ENCODE data around the gene CD300LB. TPM values are rescaled to one million over a fixed set of nuclear protein-coding genes. Genes with fewer than 3 reads are reported as not detected.
"Not testable (repeated sequence)": the region's sequence is repeated elsewhere in the genome, so short reads cannot be mapped to it uniquely, and the experiment has no call there.

CD300LB gene
- total RNA-seq, 1 donor from 2014 or later = 0.16 TPM

DNA sequence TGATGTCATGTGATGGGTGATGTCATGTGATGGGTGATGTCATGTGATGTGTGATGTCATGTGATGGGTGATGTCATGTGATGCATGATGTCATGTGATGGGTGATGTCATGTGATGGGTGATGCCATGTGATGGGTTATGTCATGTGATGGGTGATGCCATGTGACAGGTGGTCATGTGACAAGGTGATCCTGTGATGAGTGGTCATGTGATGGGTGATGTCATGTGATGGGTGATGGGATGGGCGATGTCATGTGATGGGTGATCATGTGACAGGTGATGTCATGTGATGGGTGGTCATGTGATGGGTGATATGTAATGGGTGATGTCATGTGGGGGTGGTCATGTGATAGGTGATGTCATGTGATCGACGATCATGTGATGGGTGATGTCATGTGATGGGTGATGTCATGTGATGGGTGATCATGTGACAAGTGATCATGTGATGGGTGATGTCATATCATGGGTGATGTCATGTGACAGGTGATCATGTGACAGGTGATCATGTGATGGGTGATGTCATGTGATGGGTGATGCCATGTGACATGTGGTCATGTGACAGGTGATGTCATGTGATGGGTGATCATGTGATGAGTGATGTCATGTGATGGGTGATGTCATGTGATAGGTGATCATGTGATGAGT, 17.2 kb downstream of the CD300LB start:
- DNase-seq (no peak), ATAC-seq (ENCODE audit: poor library complexity) (no peak)
- intact Hi-C loops (cut with DNase I) = no loop called here

DNA sequence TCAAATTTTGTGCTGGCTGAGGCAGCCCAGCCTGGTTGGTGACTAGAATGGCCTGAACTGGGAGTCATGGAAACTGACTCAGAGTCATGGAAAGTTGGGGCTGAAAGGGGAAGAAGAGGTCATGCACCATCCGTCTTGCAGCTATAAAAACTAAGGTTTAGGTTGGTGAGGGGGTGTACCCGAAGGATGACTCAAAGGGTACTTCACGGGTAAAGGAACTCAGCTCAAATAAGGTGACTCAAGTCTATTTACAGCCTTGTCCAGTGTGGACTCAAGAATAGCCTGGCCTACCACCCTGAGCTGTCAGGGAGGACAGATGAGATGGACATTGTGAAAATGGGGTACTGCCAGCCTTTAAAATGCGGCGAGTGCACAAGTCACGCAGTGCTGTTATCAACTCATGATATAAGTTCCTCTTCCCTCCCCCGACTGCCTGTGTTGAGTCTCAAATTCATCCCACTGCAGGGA, 18.6 kb downstream of the CD300LB start:
- intact Hi-C loops (cut with DNase I) = no loop called here
- peak; percentile 32 for ATAC-seq (ENCODE audit: poor library complexity)
- DNase-seq = no peak

DNA sequence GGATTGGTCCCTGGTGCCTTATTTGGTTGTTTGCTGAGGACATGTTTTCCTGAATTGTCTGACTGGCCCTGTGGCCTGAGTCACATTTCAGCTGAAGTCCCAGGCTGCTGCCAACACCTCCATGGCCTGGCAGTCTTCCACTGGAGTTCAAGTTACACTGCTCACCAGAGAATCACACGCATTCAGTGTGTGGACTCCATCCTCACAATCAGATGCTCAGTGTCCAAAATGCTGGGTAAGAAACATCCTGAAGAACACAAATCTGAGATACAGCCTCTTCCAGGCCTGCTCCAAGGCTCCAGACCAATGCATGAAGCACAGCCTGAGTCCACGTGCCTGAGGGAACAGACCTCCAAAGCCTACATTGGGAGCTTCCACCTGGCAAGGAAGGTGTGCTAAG, 19.2 kb downstream of the CD300LB start:
- intact Hi-C loops (cut with DNase I) = no loop called here
- DNase-seq (peak; percentile 64), ATAC-seq (ENCODE audit: poor library complexity) (peak; percentile 85)

DNA sequence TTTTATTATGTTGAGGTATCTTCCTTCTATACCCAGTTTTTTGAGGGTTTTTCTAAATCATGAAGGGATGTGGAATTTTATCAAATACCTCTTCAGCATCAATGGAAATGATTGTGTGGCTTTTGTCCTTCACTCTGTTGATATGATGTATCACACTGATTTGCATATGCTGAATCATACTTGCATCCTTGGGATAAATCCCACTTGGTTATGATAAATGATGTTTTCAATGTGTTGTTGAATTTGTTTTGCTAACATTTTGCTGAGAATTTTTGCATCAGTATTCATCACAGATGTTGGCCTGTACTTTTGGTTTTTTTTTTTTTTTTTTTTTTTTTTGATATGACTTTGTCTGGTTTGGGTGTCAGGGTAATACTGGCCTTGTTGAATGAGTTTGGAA, 23.1 kb downstream of the CD300LB start:
- DNase-seq = no peak
- ATAC-seq (ENCODE audit: poor library complexity) = no peak
- intact Hi-C loops (cut with DNase I) = no loop called here

DNA sequence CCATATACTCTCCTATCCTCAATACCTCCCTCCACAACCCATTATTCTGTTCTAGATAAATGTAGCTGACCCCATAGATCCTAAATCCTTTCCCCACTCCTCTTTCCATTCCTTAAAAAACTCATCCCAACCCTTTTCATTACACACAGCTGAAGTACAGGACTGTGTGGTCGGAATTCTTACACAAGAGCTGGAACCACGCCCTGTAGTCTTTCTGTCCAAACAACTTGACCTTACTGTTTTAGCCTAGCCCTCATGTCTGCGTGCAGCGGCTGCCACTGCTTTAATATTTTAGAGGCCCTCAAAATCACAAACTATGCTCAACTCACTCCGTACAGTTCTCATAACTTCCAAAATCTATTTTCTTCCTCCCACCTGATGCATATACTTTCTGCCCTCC, 27.3 kb downstream of the CD300LB start:
- ATAC-seq (ENCODE audit: poor library complexity); DNase-seq; intact Hi-C loops (cut with DNase I): not testable (repeated sequence)

DNA sequence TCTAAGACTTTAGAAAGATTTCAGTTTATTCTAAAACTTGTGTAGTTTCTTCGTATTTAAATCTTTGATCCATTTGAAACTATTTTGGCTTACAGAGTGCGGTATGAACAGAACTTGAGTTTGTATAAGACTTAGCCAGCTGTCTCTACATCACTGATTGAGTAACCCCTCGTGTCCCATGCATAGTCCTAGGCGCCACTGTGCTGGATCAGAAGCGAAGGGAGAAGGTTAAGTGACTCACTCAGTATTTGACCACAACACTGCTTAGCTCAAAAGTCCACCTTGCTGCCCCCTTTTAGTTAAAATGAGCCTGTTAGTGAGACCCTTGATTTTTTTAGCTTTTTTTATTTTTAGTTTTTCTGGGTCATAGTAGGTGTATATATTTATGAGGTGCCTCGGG, 28.4 kb downstream of the CD300LB start:
- ATAC-seq (ENCODE audit: poor library complexity) (no peak), DNase-seq (no peak)
- intact Hi-C loops (cut with DNase I) = no loop called here

DNA sequence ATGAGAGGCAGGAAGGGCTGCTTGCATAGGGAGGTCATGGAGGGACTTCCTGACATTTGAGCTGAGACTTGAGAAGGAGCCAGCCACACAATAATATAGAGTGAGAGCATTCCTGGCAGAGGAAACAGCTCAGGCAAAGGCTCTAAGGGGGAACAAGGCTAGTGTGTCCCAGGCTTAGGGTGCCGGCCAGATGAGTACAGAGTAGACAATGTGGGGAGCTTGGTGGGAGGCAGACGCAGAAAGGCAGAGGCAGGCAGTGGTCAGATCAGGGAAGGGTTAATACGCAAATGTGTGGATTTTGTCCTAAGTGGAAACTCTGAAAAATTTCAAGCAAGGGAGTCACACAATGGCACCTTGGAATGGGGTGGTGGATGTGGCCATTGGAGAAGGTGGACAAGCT, 31.3 kb downstream of the CD300LB start:
- no peak for ATAC-seq (ENCODE audit: poor library complexity)
- no peak for DNase-seq
- intact Hi-C loops (cut with DNase I) = loop anchor here (10.0 kb wide), 1 partner anchor 195 kb away; no protein-coding TSS in a partner anchor

DNA sequence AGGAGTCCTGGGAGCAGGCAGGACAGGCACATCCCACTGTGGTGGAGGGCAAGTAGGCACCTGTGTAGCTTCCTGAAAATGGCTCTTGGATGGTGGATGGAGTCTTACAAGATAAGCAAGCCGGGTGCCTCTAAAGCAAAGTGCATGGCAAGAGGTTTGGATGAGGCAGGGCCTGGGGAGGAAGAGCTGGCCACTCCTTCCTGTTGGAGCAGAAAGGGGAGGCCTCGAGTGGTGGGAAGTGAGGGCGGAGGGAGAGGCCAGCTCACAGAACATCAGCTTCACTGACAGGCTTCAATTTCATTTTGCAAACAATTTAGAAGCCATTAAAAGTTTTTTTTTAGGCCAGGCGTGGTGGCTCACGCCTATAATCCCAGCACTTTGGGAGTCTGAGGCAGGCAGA, 33.8 kb downstream of the CD300LB start:
- ATAC-seq (ENCODE audit: poor library complexity) (no peak), DNase-seq (no peak)
- intact Hi-C loops (cut with DNase I) = loop anchor here (10.0 kb wide), 1 partner anchor 193 kb away; no protein-coding TSS in a partner anchor

DNA sequence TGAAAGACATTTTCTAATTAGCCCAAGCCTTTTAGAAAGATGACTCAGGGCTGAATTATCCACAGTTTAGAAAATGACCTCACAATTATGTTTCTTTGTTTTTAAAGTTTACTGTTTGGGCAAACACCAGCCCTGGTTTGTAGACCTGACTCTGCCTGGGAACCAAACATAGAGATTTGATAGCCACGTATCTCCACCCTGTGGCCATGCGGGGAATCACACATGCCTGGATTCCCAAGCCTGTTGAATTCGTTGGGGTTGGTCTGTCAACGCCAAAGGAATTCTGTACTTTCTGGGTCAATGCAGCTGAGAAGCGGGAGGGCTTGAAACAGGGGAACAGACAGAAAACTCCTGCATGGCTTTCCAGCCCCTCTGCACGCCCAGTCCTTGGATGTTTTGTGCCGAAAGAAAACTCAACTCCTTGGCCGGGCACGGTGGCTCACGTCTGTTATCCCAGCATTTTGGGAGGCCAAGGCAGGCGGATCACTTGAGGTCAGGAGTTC, 37.9 kb downstream of the CD300LB start:
- intact Hi-C loops (cut with DNase I) = loop anchor here (5.0 to 10.0 kb wide), 2 partner anchors 126 to 189 kb away; partner anchors contain the start of gene GPR142
- ATAC-seq (ENCODE audit: poor library complexity) (peak; percentile 79), DNase-seq (peak; percentile 80)

DNA sequence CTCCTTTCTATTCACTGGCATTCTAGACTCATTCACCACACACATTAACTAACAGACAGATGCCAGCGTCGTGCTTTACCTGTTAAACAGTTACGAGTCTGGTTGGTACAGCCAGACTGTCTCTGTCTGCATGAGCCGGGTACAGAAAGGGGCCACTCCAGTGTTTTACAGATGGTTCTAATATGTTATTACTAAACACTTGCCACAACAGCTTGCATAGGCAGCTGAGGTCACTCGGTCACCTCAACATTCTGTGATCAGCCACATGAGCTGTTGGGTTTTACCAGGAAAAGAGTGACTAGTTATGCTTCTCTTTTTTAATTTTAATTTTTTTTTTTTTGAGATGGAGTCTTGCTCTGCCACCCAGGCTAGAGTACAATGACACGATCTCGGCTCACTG, 39.6 kb downstream of the CD300LB start:
- intact Hi-C loops (cut with DNase I) = loop anchor here (5.0 to 10.0 kb wide), 2 partner anchors 124 to 187 kb away; partner anchors contain the start of gene GPR142
- ATAC-seq (ENCODE audit: poor library complexity) (no peak), DNase-seq (no peak)

DNA sequence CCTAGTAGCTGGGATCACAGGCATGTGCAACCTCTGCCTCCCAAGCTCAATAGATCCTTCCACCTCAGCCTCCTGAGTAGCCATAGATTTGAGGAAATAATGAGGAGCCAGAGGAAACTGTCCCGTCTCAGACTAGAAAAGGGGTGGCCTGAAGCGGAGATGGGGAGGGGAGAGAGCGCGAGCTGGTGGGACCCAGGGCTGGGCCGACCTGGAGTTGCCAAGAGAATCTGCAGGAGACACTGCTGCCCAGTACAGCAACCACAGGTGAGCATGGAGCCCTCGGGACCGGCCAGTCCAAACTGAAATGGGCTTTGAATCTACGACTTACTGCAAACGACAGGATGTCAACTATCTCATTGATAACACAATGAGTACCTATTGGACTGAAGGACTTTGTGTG, 40.6 kb downstream of the CD300LB start:
- intact Hi-C loops (cut with DNase I) = loop anchor here (5.0 to 10.0 kb wide), 2 partner anchors 123 to 186 kb away; partner anchors contain the start of gene GPR142
- no peak for ATAC-seq (ENCODE audit: poor library complexity)
- no peak for DNase-seq

DNA sequence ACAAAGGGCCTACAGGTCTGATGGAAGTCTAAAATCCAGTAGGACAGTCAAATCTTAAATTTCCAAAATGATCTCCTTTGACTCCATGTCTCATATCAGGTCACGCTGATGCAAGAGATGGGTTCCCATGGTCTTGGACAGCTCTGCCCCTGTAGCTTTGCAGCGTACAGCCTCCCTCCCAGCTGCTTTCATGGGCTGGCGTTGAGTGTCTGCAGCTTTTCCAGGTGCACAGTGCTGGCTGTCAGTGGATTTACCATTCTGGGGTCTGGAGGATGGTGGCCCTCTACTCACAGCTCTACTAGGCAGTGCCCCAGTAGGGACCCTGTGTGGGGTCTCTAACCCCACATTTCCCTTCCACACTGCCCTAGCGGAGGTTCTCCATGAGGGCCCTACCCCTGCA, 43.0 kb downstream of the CD300LB start:
- intact Hi-C loops (cut with DNase I); DNase-seq; ATAC-seq (ENCODE audit: poor library complexity): not testable (repeated sequence)

DNA sequence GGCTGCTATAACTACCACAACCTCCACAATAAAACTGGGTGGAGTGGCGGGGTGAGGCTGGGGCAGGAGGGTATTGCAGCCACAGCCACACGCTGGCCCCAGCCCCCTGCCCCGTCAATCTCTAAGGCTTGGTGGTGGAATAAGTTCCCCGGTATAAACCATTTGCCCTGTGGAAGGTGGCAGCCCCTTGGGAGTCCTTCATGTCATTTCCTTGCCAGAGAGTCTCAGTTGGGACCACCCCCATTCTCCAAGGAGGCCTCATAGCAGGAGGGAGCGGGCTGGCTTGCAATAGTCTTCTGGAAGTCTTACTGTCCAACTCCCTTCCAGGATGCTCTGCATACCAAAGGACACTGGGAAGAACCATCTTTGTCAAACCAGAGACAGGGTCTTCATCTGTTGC, 45.4 kb downstream of the CD300LB start:
- no peak for DNase-seq
- no peak for ATAC-seq (ENCODE audit: poor library complexity)
- intact Hi-C loops (cut with DNase I) = no loop called here

DNA sequence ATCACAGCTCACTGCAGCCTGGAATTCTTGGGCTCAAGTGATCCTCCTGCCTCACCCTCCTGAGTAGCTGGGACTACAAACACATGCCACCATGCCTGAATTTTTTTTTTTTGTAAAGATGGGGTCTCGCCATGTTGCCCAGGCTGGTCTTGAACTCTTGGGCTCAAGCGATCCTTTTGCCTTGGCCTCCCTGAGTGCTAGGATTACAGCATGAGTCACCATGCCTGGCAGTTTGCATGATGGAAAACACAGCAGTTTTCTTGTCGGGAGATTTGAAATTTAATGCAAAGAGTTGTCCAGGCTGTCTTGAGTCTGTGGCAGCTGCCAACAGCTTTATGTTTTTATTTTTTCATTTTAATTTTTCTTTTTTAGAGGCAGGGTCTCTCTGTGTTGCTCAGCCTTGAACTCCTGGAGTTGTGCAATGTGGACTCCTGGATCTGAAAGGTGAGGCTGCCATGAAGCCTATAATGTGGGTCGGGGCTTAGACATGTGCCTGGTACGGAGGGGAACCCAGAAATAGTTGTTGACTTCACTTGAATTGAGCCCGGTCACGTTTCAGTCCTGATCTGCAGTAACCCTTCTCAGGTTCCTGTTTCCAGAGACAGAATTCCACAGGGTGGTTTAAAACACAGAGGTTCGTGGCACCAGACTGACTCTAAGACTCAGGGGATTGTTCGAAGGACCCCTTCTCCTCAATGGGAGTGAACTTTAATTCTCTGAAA, 46.1 kb downstream of the CD300LB start:
- intact Hi-C loops (cut with DNase I) = no loop called here
- ATAC-seq (ENCODE audit: poor library complexity) (no peak), DNase-seq (no peak)

DNA sequence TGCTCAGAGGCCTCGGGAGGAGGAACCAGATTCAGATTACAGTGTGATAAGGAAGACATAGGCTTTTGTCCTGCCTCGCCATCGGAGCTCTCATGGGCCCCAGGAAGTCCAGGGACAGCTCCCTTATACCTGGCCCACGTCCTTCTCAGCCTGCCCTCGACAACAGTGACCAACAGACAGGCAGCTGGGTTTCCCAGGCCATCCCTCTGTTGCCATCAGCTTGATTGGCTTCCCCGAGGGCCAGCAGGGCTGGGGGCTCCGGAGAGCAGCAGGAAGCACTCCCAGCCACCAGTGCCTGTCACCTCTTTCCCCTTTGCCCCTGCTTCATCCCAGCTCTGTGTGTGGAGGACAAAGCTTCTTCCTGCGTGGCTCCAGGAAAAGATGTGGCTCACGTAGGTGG, 47.2 kb downstream of the CD300LB start:
- no peak for DNase-seq
- ATAC-seq (ENCODE audit: poor library complexity) = no peak
- intact Hi-C loops (cut with DNase I) = no loop called here

DNA sequence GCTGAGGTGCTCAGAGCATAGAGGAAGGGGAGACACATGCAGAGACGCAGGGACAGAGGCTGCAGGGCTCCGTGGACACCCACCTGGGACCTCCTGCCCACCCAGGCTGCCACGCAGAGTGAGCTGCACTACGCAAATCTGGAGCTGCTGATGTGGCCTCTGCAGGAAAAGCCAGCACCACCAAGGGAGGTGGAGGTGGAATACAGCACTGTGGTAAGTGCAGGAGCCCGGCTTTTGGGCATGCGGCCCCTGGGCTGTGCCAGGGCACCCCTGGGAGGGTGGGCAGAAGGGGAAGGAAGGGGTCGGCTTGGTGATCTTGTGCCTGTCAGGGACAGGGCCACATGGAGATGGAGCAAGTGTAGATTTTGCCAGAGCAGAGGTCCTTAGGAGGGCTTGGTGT, 49.7 kb downstream of the CD300LB start:
- ATAC-seq (ENCODE audit: poor library complexity) (no peak), DNase-seq (no peak)
- intact Hi-C loops (cut with DNase I) = no loop called here

DNA sequence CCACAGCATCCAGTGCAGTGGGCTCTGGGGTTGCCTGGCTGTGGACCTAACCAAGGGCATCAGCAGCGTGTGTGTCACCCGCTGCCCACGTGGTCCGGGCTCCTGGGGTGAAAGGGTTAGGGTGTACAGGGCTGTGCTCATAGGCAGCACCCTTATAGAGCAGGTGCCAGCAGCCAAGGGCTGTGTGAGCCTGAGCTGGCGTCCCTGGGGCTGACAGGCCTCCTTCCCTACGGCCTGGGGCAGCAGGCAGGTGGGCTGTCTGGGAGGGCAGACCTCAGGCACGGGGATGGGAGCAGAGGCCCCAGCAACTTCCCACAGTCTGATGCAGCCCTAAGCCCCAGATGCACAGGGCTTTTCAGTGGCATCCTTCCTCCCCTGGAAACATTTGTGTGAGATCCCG, 51.0 kb downstream of the CD300LB start:
- intact Hi-C loops (cut with DNase I) = no loop called here
- DNase-seq = no peak
- ATAC-seq (ENCODE audit: poor library complexity) = no peak

DNA sequence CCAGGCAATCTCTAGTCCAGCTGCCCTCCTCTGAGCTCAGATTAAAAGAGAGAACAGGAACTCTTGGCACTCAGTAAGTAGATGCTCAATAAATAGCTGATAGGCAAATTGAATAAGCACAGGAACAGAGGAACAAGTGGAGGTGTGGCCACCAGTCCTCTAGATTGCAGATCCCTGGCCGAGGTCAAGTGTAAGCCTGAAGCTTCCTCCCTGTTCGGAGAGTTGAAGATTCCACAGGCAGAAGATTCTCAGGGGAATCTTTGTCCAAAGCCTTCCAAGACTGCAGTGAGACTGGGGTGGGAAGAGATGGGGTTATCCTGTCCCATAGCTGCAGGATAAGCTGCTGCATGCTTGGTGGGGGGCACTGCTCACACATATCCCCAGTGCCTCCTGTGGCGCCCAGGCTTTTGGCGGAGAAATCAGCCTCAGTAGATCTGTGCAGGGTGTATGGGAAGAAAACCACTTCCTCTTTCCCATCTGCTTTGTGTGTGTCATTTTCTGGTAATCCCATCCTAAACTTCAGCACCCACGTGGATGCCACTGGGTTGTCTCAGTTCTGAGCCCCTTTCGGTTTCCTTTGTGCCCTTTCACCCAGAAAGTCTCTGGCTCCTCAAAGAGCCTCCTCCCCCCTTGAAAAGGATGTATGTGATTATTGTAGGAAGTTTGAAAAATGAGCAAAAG, 52.7 kb downstream of the CD300LB start:
- DNase-seq (no peak), ATAC-seq (ENCODE audit: poor library complexity) (peak; percentile 75)
- intact Hi-C loops (cut with DNase I) = no loop called here

DNA sequence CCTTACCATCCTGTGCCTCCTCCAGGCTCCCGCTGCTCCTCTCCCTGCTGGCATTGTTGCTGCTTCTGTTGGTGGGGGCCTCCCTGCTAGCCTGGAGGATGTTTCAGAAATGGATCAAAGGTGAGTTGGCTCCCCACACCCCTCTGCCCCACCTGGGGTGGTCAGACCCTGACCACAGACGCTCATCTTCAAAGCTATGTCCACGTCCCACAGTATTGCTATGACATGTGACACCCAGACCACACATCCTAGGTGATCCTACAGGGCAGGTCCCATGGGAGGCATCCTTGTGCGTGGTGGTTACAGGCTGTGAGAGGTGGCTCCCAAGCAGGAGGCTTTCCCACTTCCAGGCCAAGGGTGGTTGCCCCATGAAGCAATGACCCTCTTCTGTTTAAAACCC, 53.9 kb downstream of the CD300LB start:
- ATAC-seq (ENCODE audit: poor library complexity) (no peak), DNase-seq (no peak)
- intact Hi-C loops (cut with DNase I) = no loop called here
